Endothelial cell (in vitro differentiated cells): ENCODE measurements around the gene SLC25A25. TPM values are rescaled to one million over a fixed set of nuclear protein-coding genes. Genes with fewer than 3 reads are reported as not detected.

ENCODE experiments used
- DNase-seq: peaks from one replicate; pipeline ENCODE4 v3.0.0; 2021; ENCODE audit warnings: low spot score
- H3K27ac Mint-ChIP-seq: one replicate; pipeline ENCODE4 v1.8.0; 2021; ENCODE audit warnings: mixed read lengths, inconsistent platforms; ENCODE audit not compliant: unreplicated experiment
- H3K27me3 Mint-ChIP-seq: one replicate; pipeline ENCODE4 v1.8.0; 2021; ENCODE audit warnings: mild to moderate bottlenecking, moderate library complexity, mixed read lengths, inconsistent platforms; ENCODE audit not compliant: unreplicated experiment
- H3K36me3 Mint-ChIP-seq: one replicate; pipeline ENCODE4 v1.8.0; 2021; ENCODE audit warnings: mild to moderate bottlenecking, low read depth, mixed read lengths, inconsistent platforms; ENCODE audit not compliant: unreplicated experiment
- H3K4me1 Mint-ChIP-seq: one replicate; pipeline ENCODE4 v1.8.0; 2021; ENCODE audit warnings: mild to moderate bottlenecking, mixed read lengths, inconsistent platforms; ENCODE audit not compliant: unreplicated experiment
- H3K4me3 Mint-ChIP-seq: one replicate; pipeline ENCODE4 v1.8.0; 2021; ENCODE audit warnings: mild to moderate bottlenecking, mixed read lengths, inconsistent platforms; ENCODE audit not compliant: unreplicated experiment
- H3K9me3 Mint-ChIP-seq: one replicate; pipeline ENCODE4 v1.8.0; 2021; ENCODE audit warnings: mixed read lengths, inconsistent platforms; ENCODE audit not compliant: unreplicated experiment
- CTCF ChIP-seq: fragments of 200-600 bp; sonication (generic); IDR thresholded peaks from one replicate; pipeline ENCODE4 v1.5.0; 2021; ENCODE audit warnings: antibody characterized with exemption; ENCODE audit not compliant: unreplicated experiment
- total RNA-seq: library from RNA; stranded (reverse); fragmentation: NEBNext Ultra II Directional; extraction: Animal tissue kit (Norgen Biotek cat#: 25700); gene quantifications from one replicate; pipeline ENCODE4 v1.2.1, GENCODE V29; 2021; ENCODE audit not compliant: unreplicated experiment

The SLC25A25 gene
- total RNA-seq, 1 donor from 2014 or later, result 8.5 TPM

- peaks cover 4% of the 10 kb centered on the region for H3K27me3 Mint-ChIP-seq
- no peak for TF ChIP-seq CTCF
- peaks cover 9% of the 10 kb centered on the region for H3K36me3 Mint-ChIP-seq
- no peak overlapping the region for H3K27ac Mint-ChIP-seq
- DNase-seq, result no peak
- H3K9me3 Mint-ChIP-seq, result no peaks in the 10 kb centered on the region
- no peaks in the 10 kb centered on the region for H3K4me1 Mint-ChIP-seq
- H3K4me3 Mint-ChIP-seq, result no peak overlapping the region
These were observed 17.9 kb downstream of the SLC25A25 start for GRCh38 chr9:128085943-128086342.

- Mint-ChIP-seq H3K36me3 (peaks cover 9% of the 10 kb centered on the region), H3K27ac (no peak overlapping the region), H3K9me3 (no peaks in the 10 kb centered on the region), H3K27me3 (peaks cover 4% of the 10 kb centered on the region), H3K4me1 (no peaks in the 10 kb centered on the region), H3K4me3 (no peak overlapping the region)
- TF ChIP-seq CTCF, result no peak
- DNase-seq, result no peak
These were observed 19.2 kb downstream of the SLC25A25 start for GRCh38 chr9:128087262-128087661.

- Mint-ChIP-seq H3K9me3 (no peaks in the 10 kb centered on the region), H3K36me3 (peaks cover 9% of the 10 kb centered on the region), H3K4me1 (no peaks in the 10 kb centered on the region), H3K27ac (no peak overlapping the region), H3K27me3 (peaks cover 4% of the 10 kb centered on the region), H3K4me3 (no peak overlapping the region)
- DNase-seq, result no peak
- no peak for TF ChIP-seq CTCF
These were observed 20.4 kb downstream of the SLC25A25 start for GRCh38 chr9:128088253-128088945.

GRCh38 chr9:128089299-128089698 lies 21.3 kb downstream of the SLC25A25 start:
- TF ChIP-seq CTCF, result no peak
- no peaks in the 10 kb centered on the region for H3K9me3 Mint-ChIP-seq
- H3K4me3 Mint-ChIP-seq, result no peak overlapping the region
- peaks cover 4% of the 10 kb centered on the region for H3K27me3 Mint-ChIP-seq
- no peak overlapping the region for H3K27ac Mint-ChIP-seq
- peaks cover 3% of the 10 kb centered on the region for H3K4me1 Mint-ChIP-seq
- H3K36me3 Mint-ChIP-seq, result peaks cover 9% of the 10 kb centered on the region
- no peak for DNase-seq

GRCh38 chr9:128091144-128091543 lies 23.1 kb downstream of the SLC25A25 start:
- H3K27ac Mint-ChIP-seq, result no peak overlapping the region
- H3K4me1 Mint-ChIP-seq, result peaks cover 4% of the 10 kb centered on the region
- H3K27me3 Mint-ChIP-seq, result peaks cover 2% of the 10 kb centered on the region
- no peak for DNase-seq
- peaks cover 7% of the 10 kb centered on the region for H3K36me3 Mint-ChIP-seq
- TF ChIP-seq CTCF, result no peak
- H3K9me3 Mint-ChIP-seq, result no peaks in the 10 kb centered on the region
- H3K4me3 Mint-ChIP-seq, result no peak overlapping the region
